D341Med (cell line): ENCODE measurements around the gene MVD.

ENCODE experiments used
- DNase-seq: peaks from one replicate; pipeline ENCODE4 v3.0.0; 2012; ENCODE audit warnings: low spot score

The MVD gene

DNA sequence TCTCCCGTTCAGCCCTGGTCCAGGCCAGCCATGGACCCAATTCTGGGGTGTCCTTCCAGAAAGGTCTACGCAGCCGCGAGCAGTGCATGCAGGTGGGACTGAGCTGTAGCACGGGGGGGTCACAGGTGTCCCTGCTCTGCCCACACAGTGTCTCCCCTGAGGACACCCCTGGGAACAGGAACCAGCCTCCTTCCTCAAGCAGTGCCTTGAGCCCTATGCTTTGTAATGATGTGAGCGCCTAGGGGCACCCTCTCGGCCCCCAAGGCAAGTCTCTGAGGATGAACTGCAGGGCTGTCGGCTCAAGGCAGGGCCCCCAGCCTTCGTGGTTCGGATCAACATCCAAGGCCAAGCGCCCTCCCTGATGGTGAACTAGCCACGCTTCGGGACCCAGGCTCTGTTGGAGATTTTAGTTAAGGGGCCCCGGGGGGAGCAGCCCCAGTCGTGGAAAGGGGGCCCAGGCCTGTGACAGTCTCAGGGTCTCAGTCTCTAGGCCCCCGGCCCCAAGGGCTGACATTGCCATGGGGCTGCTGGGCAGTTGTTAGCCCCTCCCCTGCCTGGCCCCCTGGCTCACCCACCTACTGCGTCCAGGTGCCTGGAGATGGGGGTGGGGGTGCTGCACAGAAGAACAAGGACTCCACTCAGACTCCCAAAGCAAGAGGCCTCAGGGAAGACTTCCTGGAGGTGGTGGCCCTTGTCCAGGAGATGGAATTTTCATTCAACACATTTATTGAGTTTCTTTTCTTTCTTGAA is 22.2 kb downstream of the MVD start:
- no peak for DNase-seq

DNA sequence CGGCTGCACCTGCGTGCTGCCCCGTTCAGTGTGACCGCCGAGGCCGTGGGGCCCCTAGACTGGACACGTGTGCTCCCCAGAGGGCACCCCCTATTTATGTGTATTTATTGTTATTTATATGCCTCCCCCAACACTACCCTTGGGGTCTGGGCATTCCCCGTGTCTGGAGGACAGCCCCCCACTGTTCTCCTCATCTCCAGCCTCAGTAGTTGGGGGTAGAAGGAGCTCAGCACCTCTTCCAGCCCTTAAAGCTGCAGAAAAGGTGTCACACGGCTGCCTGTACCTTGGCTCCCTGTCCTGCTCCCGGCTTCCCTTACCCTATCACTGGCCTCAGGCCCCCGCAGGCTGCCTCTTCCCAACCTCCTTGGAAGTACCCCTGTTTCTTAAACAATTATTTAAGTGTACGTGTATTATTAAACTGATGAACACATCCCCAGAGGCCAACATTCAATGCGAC is 22.8 kb downstream of the MVD start:
- no peak for DNase-seq

- no peak for DNase-seq
Measured at GRCh38 chr16:88639231-88640038, 23.5 kb downstream of the MVD start.

DNA sequence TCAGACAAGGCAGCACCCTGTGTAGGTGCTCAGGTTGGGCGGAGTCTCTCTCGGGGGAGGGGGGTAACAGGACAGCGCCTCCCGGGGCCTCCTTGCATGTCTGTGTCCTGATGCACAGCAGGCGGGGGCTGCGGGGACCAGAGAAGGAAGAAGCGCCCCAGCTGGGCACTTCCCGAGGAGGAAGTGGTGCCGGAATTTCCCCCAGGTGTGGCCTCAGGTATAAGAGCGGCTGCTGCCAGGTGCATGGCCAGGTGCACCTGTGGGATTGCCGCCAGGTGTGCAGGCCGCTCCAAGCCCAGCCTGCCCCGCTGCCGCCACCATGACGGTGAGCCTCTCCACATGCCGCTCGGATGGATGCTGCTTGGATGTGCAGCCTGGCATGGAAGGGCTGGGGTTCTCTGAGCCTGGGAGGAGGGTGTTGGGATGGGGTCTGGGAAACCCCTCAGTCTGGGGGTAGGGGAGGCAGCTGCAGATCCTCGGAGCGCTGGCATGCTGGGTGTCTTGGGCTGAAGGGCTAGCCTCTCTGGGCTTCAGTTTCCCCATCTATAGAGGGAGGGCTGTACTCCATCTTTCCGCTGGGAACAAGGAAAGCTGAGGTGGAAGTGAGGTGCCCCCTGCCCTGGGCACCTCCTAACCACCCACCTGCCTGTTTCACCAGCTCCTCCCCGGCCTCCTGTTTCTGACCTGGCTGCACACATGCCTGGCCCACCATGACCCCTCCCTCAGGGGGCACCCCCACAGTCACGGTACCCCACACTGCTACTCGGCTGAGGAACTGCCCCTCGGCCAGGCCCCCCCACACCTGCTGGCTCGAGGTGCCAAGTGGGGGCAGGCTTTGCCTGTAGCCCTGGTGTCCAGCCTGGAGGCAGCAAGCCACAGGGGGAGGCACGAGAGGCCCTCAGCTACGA is 24.3 kb downstream of the MVD start, which contains the start of gene IL17C:
IL17C (plus strand) TSS at position 250 of the 908 bp plus-strand sequence; CDS start at position 320, 70 bp downstream.
- no peak for DNase-seq

DNA sequence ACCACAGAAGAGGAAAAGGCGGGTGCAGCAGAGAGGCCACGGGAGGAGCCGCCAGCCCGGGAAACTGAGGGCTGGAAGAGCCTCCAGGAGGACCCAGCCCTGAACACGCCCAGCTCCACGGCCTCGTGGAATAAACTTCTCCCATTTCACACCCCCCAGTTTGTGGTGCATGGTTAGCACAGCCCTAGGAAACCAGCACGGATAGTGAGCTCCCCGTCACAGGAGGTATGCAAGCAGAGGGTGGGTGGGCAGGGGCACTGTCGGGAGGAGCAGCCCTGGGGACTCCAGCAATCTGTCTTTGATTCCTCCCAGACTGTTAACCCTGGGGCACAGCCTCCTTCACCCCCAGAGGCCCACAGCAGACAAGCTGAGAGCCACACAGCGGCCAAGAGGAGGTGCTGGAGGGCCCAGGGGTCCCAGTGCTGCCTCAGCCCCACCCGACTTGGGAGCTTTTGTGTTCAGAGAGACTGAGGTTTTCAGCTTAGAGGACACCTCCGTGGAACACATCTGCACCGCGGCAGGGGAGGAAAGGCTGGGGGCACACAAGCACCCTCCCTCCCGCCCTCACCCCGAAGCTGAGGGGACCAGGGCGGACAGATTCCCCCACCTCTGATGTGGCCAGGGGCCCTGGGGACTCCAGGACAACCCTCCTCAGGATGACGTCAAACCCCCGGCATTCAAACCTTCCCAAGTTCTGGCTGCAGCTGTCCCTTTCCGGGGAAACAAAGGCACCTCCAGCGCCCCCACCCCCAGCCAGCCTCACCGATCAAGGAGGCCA is 26.2 kb downstream of the MVD start:
- no peak for DNase-seq

GRCh38 chr16:88635671-88636319 is 27.1 kb downstream of the MVD start:
- no peak for DNase-seq

DNA sequence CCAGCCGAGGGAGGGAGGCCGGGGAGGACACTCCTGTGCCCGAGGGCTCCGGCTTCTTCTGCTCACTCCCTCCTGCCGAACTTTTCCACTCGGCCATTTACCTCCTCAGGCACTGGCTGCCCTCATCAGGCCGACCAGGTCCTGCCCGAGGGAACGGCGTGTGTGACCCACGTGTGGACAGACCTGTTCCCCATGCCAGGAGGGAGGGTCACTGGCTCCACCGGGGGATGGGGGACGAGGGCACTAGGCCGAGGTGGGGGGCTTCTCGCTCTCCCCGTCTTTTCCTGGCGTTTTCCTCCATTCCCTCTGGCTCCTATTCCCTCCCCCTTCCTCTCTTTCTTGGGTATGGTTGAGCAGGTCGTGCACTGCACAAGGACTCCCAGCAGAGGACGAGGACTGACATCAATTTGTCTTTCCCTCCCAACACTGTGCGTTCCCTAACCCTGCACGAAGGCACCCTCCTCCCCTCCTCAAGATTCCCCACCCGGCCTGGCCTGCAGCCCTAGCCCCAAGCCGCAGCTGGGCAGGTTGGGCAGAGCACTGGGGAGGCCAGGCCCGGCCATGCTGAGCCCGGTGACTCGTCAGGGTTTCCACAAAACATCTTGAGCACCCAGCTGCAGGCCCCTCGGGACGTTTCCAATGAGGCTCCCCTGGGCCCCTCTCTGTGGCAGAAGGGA is 27.8 kb downstream of the MVD start:
- DNase-seq = no peak

GRCh38 chr16:88634141-88634993 is 28.5 kb downstream of the MVD start:
- DNase-seq = no peak

DNA sequence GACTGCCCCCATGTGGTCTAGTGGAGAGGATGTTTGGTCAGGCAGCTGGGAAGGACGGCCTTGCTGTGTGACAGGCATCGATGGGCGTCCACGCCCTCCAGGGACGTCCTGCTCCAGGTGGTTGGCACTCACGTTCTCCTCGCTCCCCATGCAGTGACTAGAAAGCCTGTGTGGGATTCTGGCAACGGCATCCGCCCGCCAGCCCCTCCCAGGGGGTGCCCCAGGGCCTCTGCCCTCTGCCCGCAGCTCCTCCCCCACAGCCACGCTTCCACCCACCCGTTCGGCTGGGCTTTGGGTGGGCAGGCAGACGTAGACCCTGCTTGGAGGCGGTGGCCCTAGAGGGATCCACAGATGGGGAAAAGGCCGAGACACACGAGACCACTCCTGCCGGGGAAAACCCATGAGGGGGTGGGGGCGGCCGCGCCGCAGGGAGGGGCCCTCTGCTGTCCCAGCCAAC is 29.2 kb downstream of the MVD start:
- DNase-seq = no peak

DNA sequence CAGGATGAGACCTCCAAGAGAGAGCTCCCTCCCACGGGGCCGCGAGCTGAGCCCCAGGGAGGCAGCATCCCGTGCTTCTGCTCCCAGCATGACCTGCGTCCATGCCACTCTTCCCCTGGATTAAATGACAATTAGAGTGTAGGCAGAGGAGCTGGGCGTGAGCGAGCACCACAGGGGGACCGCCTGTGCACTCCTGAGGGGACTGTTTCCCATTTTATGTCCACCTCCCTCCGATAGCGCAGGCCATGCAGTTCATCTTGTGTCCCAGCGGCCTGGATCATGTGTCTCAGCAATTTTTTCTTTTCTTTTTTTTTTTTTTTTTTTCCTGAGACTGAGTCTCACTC is 30.3 kb downstream of the MVD start:
- no peak for DNase-seq

DNA sequence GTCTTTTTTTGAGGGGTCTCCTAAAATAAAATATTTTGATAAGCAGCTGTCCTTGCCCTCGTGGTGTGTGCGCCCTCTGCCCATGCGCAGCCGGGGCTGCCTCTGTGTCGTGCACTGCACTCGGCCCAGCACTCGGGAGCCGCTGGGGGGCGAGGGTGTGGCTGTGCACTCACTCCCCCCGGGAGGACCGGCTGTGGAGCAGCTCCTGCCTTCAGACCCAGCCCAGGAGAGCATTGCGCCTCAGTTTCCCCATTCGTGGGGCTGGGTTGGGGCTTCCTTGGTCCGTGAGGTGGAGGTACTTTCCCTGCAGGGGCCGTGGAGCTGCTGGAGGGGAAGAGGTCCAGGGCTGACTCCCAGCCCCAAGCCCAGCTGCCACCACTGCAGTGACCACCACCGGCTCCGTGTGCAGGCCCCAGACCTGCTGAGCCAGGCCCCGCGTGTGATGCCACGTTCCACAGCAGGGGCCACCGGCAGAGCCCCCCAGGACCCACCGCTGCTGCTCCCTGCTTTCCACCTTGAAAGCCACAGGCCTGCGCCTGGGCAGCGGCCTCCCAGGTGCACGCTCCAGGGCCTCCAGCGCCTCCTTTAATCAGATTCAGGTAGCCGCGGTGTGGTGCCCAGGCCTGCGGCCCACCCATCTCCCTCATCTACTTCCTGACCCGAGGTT is 30.8 kb downstream of the MVD start:
- no peak for DNase-seq

DNA sequence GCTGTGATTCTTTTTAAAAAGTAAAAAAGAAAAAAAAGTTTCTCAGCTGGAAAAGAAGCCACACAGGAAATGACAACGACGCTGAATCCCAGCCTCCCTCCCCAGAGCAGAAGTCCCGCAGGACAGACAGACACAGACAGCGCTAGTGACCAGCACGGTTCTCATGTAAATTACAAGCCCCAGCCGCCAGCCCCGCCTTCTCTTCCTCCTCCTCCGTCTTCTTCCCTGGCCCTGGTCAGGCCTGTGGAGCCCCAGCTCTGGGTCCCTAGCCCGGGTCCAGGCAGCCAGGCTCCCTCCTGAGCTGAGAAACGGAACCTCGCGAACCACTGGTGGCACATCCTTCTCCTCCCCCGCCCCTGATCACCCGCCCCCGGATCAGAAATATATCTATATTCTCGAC is 31.5 kb downstream of the MVD start:
- no peak for DNase-seq

- no peak for DNase-seq
Measured at GRCh38 chr16:88630941-88631340, 31.9 kb downstream of the MVD start.

DNA sequence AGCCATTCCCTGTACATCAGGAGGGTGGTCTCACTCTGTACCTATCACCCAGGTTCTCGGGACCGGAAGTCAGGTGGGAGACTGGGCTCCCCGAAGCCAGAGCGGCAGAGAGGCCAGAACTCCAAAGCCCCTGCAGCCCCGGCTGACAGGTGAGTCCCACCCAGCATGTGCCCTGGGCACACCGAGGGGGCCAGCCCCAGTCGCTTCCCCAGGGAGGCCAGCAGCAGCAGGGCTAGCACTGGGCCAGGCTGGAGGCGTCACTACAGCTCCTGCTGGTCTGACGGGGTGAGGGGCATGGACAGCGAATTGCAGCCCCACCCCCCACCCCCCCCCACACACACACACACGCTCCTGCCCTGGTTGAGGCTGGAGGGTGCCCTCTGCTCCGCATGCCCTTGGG is 32.5 kb downstream of the MVD start:
- no peak for DNase-seq

DNA sequence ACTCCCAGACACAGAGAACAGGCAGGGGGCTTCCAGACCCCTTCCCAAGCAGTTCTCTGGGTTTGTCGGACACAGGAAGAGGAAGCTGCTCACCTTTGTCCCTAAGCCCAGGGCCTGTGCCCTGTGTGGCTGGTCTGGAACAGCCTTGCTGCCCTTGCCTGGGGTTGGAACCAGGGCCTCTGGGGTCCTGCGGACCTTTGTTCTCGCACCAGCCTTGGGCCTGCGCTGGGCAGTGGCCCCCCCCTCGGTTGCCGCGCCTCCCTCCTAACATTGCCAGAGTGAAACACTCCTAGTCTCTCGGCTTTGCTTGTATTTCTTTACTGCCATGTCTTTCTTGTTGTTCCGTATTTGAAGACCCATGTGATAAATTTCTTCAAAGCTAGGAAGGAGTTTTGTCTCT is 33.1 kb downstream of the MVD start:
- DNase-seq = no peak

DNA sequence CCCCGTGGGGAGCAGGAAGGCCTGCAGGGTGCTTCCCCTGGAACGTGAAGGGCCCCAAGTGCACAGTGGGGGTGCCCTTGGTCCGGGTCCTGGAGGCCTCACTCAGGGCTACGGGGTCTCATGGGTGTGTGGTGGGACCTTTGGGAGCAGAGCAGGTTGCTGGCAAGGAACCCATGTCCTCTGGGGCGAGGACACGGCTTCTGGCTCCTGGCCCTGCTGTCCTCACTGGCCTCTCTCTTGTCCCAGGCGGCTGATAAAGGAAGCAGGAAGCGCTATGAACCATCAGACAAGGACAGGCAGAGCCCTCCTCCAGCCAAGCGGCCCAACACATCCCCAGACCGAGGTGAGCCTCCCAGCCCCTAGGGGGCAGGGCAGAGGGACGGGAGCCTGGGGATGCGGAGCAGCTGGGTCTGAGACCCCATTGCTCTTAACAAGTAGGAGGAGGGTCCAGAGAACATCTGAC is 34.3 kb downstream of the MVD start:
- peak; percentile 75 for DNase-seq

DNA sequence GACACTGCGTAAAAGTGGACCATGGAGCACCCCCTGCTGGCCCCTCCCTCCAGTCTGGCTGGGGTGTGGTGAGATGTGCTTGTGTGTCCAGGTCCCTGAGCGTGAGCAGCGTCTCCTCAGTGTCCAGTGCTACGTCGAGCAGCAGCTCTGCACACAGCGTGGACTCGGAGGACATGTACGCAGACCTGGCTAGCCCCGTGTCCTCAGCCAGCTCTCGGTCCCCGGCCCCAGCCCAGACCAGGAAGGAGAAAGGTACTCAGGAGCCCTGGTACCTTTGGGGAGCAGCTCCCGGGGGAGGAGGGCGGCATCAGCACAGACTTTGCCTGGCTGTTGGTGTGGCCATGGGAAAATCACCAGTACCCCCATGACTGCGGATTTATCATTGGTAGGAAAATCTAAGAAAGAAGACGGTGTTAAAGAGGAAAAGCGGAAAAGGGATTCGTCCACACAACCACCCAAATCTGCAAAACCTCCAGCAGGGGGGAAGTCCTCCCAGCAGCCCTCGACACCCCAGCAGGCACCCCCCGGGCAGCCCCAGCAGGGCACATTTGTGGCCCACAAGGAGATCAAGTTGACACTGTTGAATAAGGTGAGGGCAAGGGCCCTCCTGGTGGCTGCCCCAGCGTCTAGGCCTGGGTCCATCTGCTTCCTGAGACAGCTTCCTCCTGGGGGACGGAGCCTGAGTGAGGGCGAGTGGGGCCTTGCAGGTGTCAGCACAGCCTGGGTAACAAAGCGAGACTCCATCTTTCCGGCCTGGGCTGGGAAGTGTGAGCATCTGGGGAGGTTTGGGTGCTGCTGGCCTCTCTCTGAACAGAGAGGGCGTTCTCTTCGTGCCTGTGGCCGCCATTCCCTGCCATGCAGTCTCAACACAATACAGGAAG is 35.1 kb downstream of the MVD start:
- no peak for DNase-seq

GRCh38 chr16:88626646-88627045 is 36.2 kb downstream of the MVD start:
- DNase-seq = no peak
